Measurements from ENCODE around the gene SPINT1. TPM values are rescaled to one million over a fixed set of nuclear protein-coding genes. Genes with fewer than 3 reads are reported as not detected.

Gene SPINT1
- total and polyA plus RNA-seq, 2 of the 13 experiments (the other 11 are each of a cell fraction or from before 2014, with no cell fraction given): 0.49 to 2.5 TPM

- peak overlapping the region; percentile 66 for H3K4me2 ChIP-seq (ENCODE audit: low read depth, low read length)
- H3K9ac ChIP-seq (ENCODE audit: insufficient read depth, low read depth, low read length): no peak overlapping the region
- H3K36me3 ChIP-seq (replicated peaks in 1 of 2; ENCODE audit: control insufficient read depth in 1 of 2, insufficient read depth in 2 of 2, low read length in 2 of 2): no peaks in the 10 kb centered on the region
- peaks cover 4 to 17% of the 10 kb centered on the region in 2 experiments; a peak in 3 of 5 replicates for H3K27me3 ChIP-seq (ENCODE audit: control insufficient read depth in 1 of 2, insufficient read depth in 2 of 2, low read length in 2 of 2)
- H3K27ac ChIP-seq (ENCODE audit: extremely low read length, insufficient read depth, low read length): no peak overlapping the region
- no peaks in the 10 kb centered on the region for H4K20me1 ChIP-seq (ENCODE audit: insufficient read depth, low read length)
- in situ Hi-C loops (cut with HindIII; ENCODE audit: extremely low pct_ligation_motif_present, low pct_unique_long_range_greater_than_20kb) (no loop called here), intact Hi-C loops (cut with micrococcal nuclease; ENCODE audit: unreplicated experiment) (no loop called here)
- peak overlapping the region in 1 of 3 experiments; percentile 21; a peak in 1 of 6 replicates for H3K4me3 ChIP-seq (replicated peaks in 1 of 3; ENCODE audit: insufficient read depth in 1 of 3, low read depth in 2 of 3, low read length in 3 of 3)
- H3K4me1 ChIP-seq (ENCODE audit: insufficient read depth, low read length): peaks cover 55% of the 10 kb centered on the region
- no TSS peak for BruUV-seq (replicated peaks)
- ATAC-seq (peak; percentile 70), FAIRE-seq (peak; percentile 70), DNase-seq (ENCODE audit: low spot score) (peak; percentile 86)
- H2AFZ ChIP-seq (ENCODE audit: low read length): no peak overlapping the region
- 0% methylated on average over 6 of the region's 8 CpGs for WGBS (ENCODE audit: low lambda C conversion rate)
- ChIA-PET CTCF (ENCODE audit: low intra/inter-chr PET ratio, low total read pairs) (no interaction called here), POLR2A (interaction anchor here (1.0 kb wide), 1 partner anchor 13 kb away, joined by 3 read pairs; no protein-coding TSS in a partner anchor)
- no peaks in the 10 kb centered on the region for H3K9me3 ChIP-seq (ENCODE audit: low read length)
- no peaks in the 10 kb centered on the region for H3K79me2 ChIP-seq (ENCODE audit: insufficient read depth, low read length)
- TF ChIP-seq RAD51 (IDR thresholded peaks at IDR 0.05; ENCODE audit: borderline replicate concordance) (no peak), RBM39 (IDR thresholded peaks at IDR 0.05; ENCODE audit: low read depth, low read length, poor library complexity, severe bottlenecking) (no peak), SMAD3 (CRISPR knock-in tag; IDR thresholded peaks at IDR 0.05) (no peak), JUNB (CRISPR knock-in tag; IDR thresholded peaks at IDR 0.05; ENCODE audit: borderline replicate concordance) (peak; percentile 95), JARID2 (CRISPR knock-in tag; IDR thresholded peaks at IDR 0.05; ENCODE audit: insufficient replicate concordance) (no peak), ZNF205 (CRISPR knock-in tag; IDR thresholded peaks at IDR 0.05) (no peak), PHF21A (CRISPR knock-in tag; IDR thresholded peaks at IDR 0.05) (0 out of 2 replicates have a peak, but pooled peaks have one; percentile 43), SNRNP70 (IDR thresholded peaks at IDR 0.05; ENCODE audit: low read depth, low read length) (no peak), SOX13 (IDR thresholded peaks at IDR 0.05) (no peak), SOX13 (CRISPR knock-in tag; conservative IDR thresholded peaks at IDR 0.05 in 1 of 2, IDR thresholded peaks at IDR 0.05 in 1 of 2) (peak in 1 of 2 experiments; percentile 24; a peak in 1 of 4 replicates), ZEB1 (IDR thresholded peaks at IDR 0.05; ENCODE audit: insufficient replicate concordance, low read depth) (peak; percentile 94), ZNF207 (IDR thresholded peaks at IDR 0.05; ENCODE audit: borderline replicate concordance) (no peak), HNRNPL (IDR thresholded peaks at IDR 0.05; ENCODE audit: low read depth, low read length) (no peak), ZNF253 (CRISPR knock-in tag; IDR thresholded peaks at IDR 0.05; ENCODE audit: borderline replicate concordance) (0 out of 2 replicates have a peak, but pooled peaks have one; percentile 22), NR1H2 (CRISPR knock-in tag; IDR thresholded peaks at IDR 0.05; ENCODE audit: borderline replicate concordance, low read depth) (no peak), RELA (CRISPR knock-in tag; IDR thresholded peaks at IDR 0.05) (no peak), FOSL2 (CRISPR knock-in tag; IDR thresholded peaks at IDR 0.05) (peak; percentile 96), MEIS2 (CRISPR knock-in tag; IDR thresholded peaks at IDR 0.05) (no peak), TEAD3 (CRISPR knock-in tag; optimal IDR thresholded peaks at IDR 0.05; ENCODE audit: borderline replicate concordance) (peak; percentile 97), ZNF737 (CRISPR knock-in tag; IDR thresholded peaks at IDR 0.05; ENCODE audit: borderline replicate concordance) (no peak), DPF2 (CRISPR knock-in tag; IDR thresholded peaks at IDR 0.05; ENCODE audit: borderline replicate concordance, low read depth) (0 out of 2 replicates have a peak, but pooled peaks have one; percentile 17), ELF3 (CRISPR knock-in tag; IDR thresholded peaks at IDR 0.05) (no peak), ZNF12 (CRISPR knock-in tag; IDR thresholded peaks at IDR 0.05) (0 out of 2 replicates have a peak, but pooled peaks have one; percentile 8), ZNF232 (CRISPR knock-in tag; IDR thresholded peaks at IDR 0.05; ENCODE audit: borderline replicate concordance) (no peak), SAP130 (CRISPR knock-in tag; IDR thresholded peaks at IDR 0.05; ENCODE audit: low read depth) (peak; percentile 54)
These were observed 1.9 kb downstream of the SPINT1 start for GRCh38 chr15:40845511-40846284.
